SJSA1 (cell line): ENCODE data around the gene GNB4. TPM values are rescaled to one million over a fixed set of nuclear protein-coding genes. Genes with fewer than 3 reads are reported as not detected.
A peak's percentile ranks its signal among the peaks of the same experiment; 100 is the strongest.

Source experiments
- DNase-seq, 2 experiments: peaks; one replicate each; pipeline ENCODE4 v3.0.0-alpha.2; 2015 to 2020; ENCODE audit warnings: low spot score in 2 of 2, low read depth in 1 of 2
- H3K27ac ChIP-seq: fragments of 250-450 bp; sonication (Bioruptor Pico); 2 replicates; pipeline ENCODE4 v1.5.1; 2020; ENCODE audit warnings: mild to moderate bottlenecking, moderate library complexity
- H3K27me3 ChIP-seq: fragments of 250-450 bp; sonication (Bioruptor Pico); replicated peaks from 2 replicates; pipeline ENCODE4 v1.5.1; 2020; ENCODE audit warnings: mild to moderate bottlenecking, moderate library complexity
- H3K36me3 ChIP-seq: fragments of 250-450 bp; sonication (Bioruptor Pico); 2 replicates; pipeline ENCODE4 v1.5.1; 2020; ENCODE audit warnings: mild to moderate bottlenecking
- H3K4me1 ChIP-seq: fragments of 250-450 bp; sonication (Bioruptor Pico); replicated peaks from 2 replicates; pipeline ENCODE4 v1.6.1; 2021; ENCODE audit warnings: mild to moderate bottlenecking
- H3K4me3 ChIP-seq: fragments of 250-450 bp; sonication (Bioruptor Pico); 2 replicates; pipeline ENCODE4 v1.5.1; 2020; ENCODE audit warnings: mild to moderate bottlenecking
- H3K9me3 ChIP-seq: fragments of 250-450 bp; sonication (Bioruptor Pico); replicated peaks from 2 replicates; pipeline ENCODE4 v1.5.1; 2020; ENCODE audit warnings: mild to moderate bottlenecking
- total RNA-seq: library from RNA; depleted of rRNA; stranded (reverse); fragments of >200 nt; shearing (Covaris generic); gene quantifications from 2 replicates; pipeline ENCODE4 v1.2.3, GENCODE V29; 2014; rRNA removed

The GNB4 gene
- total RNA-seq, 1 experiment from 2014 or later = 113 TPM

GRCh38 chr3:179375091-179375999 lies 75.9 kb downstream of the GNB4 start:
- no peak overlapping the region for H3K4me3 ChIP-seq
- H3K27me3 ChIP-seq = no peaks in the 10 kb centered on the region
- H3K9me3 ChIP-seq = no peaks in the 10 kb centered on the region
- H3K36me3 ChIP-seq = peaks cover 40% of the 10 kb centered on the region
- no peak overlapping the region for H3K27ac ChIP-seq
- DNase-seq = no peak
- no peaks in the 10 kb centered on the region for H3K4me1 ChIP-seq

DNA sequence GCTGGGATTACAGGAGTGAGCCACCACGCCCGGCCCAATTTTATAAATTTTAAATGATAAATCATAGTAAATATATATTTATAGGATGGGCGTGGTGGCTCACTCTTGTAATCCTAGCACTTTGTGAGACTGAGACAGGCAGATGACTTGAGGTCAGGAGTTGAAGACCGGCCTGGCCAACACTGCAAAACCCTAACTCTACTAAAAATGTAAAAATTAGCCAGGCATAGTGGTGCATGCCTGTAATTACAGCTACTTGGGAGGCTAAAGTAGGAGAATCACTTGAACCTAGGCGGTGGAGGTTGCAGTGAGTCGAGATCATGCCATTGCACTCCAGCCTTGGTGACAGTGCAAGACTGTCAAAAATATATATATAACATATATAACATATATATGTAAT lies 77.3 kb downstream of the GNB4 start:
- H3K4me1 ChIP-seq = no peaks in the 10 kb centered on the region
- H3K4me3 ChIP-seq = no peak overlapping the region
- peaks cover 35% of the 10 kb centered on the region for H3K36me3 ChIP-seq
- H3K27ac ChIP-seq = no peak overlapping the region
- no peak for DNase-seq
- H3K9me3 ChIP-seq = no peaks in the 10 kb centered on the region
- no peaks in the 10 kb centered on the region for H3K27me3 ChIP-seq

- DNase-seq = no peak
- Histone ChIP-seq H3K9me3 (no peaks in the 10 kb centered on the region), H3K27me3 (no peaks in the 10 kb centered on the region), H3K36me3 (peaks cover 23% of the 10 kb centered on the region), H3K4me1 (no peaks in the 10 kb centered on the region), H3K27ac (no peak overlapping the region), H3K4me3 (no peak overlapping the region)
Observed at GRCh38 chr3:179369621-179370020, 81.6 kb downstream of the GNB4 start.

DNA sequence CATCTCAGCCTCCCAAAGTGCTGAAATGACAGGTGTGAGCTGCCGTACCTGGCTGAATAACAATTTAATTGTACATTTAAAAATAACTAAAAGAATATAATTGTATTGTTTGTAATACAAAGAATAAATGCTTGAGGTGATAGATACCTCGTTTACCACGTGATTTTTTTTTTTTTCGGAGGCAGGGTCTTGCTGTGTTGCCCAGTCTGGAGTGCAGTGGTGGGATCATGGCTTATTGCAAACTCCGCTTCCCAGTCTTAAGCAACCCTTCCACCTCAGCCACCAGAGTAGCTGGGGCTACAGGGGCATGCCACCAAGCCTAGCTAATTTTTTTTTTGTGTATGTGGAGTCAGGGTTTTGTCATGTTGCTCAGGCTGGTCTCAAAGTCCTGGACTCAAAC lies 87.9 kb downstream of the GNB4 start:
- DNase-seq = no peak
- Histone ChIP-seq H3K4me3 (no peak overlapping the region), H3K4me1 (no peaks in the 10 kb centered on the region), H3K27ac (no peak overlapping the region), H3K36me3 (peaks cover 48% of the 10 kb centered on the region), H3K27me3 (no peaks in the 10 kb centered on the region), H3K9me3 (no peaks in the 10 kb centered on the region)

- H3K27me3 ChIP-seq = no peaks in the 10 kb centered on the region
- peaks cover 63% of the 10 kb centered on the region for H3K36me3 ChIP-seq
- H3K4me1 ChIP-seq = no peaks in the 10 kb centered on the region
- no peak overlapping the region for H3K4me3 ChIP-seq
- H3K9me3 ChIP-seq = no peaks in the 10 kb centered on the region
- no peak for DNase-seq
- H3K27ac ChIP-seq = no peak overlapping the region
Observed at GRCh38 chr3:179355996-179356395, 95.3 kb downstream of the GNB4 start.

DNA sequence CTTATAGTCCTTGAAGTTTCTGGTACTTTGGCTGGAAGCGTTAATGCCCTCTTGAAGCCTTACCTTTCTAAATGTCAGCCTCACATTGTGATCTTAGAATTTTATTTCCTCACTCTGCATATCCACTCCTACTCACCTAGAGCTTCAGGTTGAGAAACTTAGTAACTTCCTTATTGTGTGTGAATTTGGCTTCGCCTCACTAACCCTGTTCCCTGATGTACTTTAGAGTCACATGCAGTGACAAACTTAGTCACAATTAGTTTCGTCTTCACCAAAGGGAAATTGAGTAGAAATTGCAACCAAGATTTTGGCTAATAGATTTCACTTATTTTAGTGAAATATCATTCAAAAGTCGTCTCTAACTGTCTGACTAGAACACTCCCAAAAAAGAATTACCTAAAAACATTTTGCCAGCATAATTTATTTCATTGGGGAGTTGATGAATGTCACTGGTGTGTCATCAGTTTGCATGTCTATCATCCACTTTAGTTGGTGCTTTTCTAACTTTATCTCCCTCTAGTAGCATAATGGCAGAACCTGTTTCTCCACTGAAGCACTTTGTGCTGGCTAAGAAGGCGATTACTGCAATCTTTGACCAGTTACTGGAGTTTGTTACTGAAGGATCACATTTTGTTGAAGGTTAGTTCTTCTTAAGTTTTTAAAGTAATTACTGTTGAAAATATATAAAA lies 102.8 kb downstream of the GNB4 start:
- DNase-seq = no peak
- no peak overlapping the region for H3K27ac ChIP-seq

GRCh38 chr3:179347345-179348194 lies 103.7 kb downstream of the GNB4 start, which contains the start of gene MFN1:
Gene MFN1 (plus strand): TSS chr3:179347709. CDS start chr3:179348852, 1,143 bp downstream.
- DNase-seq = peak; percentile 91
- peaks cover 10% of the 10 kb centered on the region for H3K4me1 ChIP-seq
- H3K27me3 ChIP-seq = no peaks in the 10 kb centered on the region
- H3K9me3 ChIP-seq = no peaks in the 10 kb centered on the region
- H3K27ac ChIP-seq = peak within 1 kb of the TSS; percentile 49; the same call in 1 of the 2 replicates
- H3K36me3 ChIP-seq = peaks cover 23% of the 10 kb centered on the region
- H3K4me3 ChIP-seq = peak within 1 kb of the TSS; percentile 62

More for the DNA sequence above, 102.8 kb downstream of the GNB4 start:
- H3K9me3 ChIP-seq = no peaks in the 10 kb centered on the region
- no peaks in the 10 kb centered on the region for H3K27me3 ChIP-seq
- peaks cover 10% of the 10 kb centered on the region for H3K4me1 ChIP-seq
- H3K4me3 ChIP-seq = peak overlapping the region; percentile 62
- H3K36me3 ChIP-seq = peaks cover 29% of the 10 kb centered on the region

Other genes with a start within 250 kb of the GNB4 start
- gene KCNMB3, start 200.4 kb downstream of the GNB4 start, total RNA-seq = 0.13 and 2.7 TPM in 2 replicates
- 71.3 and 80.5 TPM in 2 replicates for gene ZNF639, start 128.4 kb downstream of the GNB4 start, total RNA-seq
- gene MFN1, start 103.8 kb downstream of the GNB4 start, total RNA-seq = 29.7 and 40.2 TPM in 2 replicates
- gene ACTL6A, start 111.5 kb upstream of the GNB4 start, total RNA-seq = 119 and 277 TPM in 2 replicates
- 49.3 and 80.3 TPM in 2 replicates for gene MRPL47, start 153.2 kb upstream of the GNB4 start, total RNA-seq
- gene NDUFB5, start 153.3 kb upstream of the GNB4 start, total RNA-seq = 181 and 200 TPM in 2 replicates
- gene USP13, start 201.6 kb upstream of the GNB4 start, total RNA-seq = 10.5 and 14.2 TPM in 2 replicates